ENCODE results near the gene CDKL5. TPM values are rescaled to one million over a fixed set of nuclear protein-coding genes. Genes with fewer than 3 reads are reported as not detected.

Gene CDKL5
- total RNA-seq, 1 donor from 2014 or later: 5.6 TPM

- DNase-seq (ENCODE audit: low read depth in 2 of 2): no peak
Observed at GRCh38 chrX:18643853-18644252, 218.4 kb downstream of the CDKL5 start.

- DNase-seq (ENCODE audit: low read depth in 2 of 2): no peak
Observed at GRCh38 chrX:18647621-18648020, 222.2 kb downstream of the CDKL5 start.

GRCh38 chrX:18649498-18649951, 224.1 kb downstream of the CDKL5 start:
- no peak for DNase-seq (ENCODE audit: low read depth in 2 of 2)

GRCh38 chrX:18650662-18651061, 225.3 kb downstream of the CDKL5 start:
- DNase-seq (ENCODE audit: low read depth in 2 of 2): no peak

GRCh38 chrX:18652636-18653035, 227.2 kb downstream of the CDKL5 start:
- no peak for DNase-seq (ENCODE audit: low read depth in 2 of 2)

GRCh38 chrX:18654875-18655836, 229.7 kb downstream of the CDKL5 start:
- no peak for DNase-seq (ENCODE audit: low read depth in 2 of 2)

GRCh38 chrX:18661273-18661672, 235.9 kb downstream of the CDKL5 start:
- no peak for DNase-seq (ENCODE audit: low read depth in 2 of 2)

- no peak for DNase-seq (ENCODE audit: low read depth in 2 of 2)
Observed at GRCh38 chrX:18664947-18665346, 239.5 kb downstream of the CDKL5 start.

- DNase-seq (ENCODE audit: low read depth in 2 of 2): no peak
Observed at GRCh38 chrX:18666614-18667013, 241.2 kb downstream of the CDKL5 start.

GRCh38 chrX:18668071-18668835, 242.8 kb downstream of the CDKL5 start:
- no peak for DNase-seq (ENCODE audit: low read depth in 2 of 2)

- no peak for DNase-seq (ENCODE audit: low read depth in 2 of 2)
Observed at GRCh38 chrX:18672008-18672407, 246.6 kb downstream of the CDKL5 start, which contains the start of gene RS1. Gene RS1 (minus strand): TSS chrX:18672108. CDS start chrX:18672068, 40 bp downstream.

- no peak for DNase-seq (ENCODE audit: low read depth in 2 of 2)
Observed at GRCh38 chrX:18674417-18674787, 249.0 kb downstream of the CDKL5 start.

- DNase-seq (ENCODE audit: low read depth in 2 of 2): peak; percentile 71 to 77
Observed at GRCh38 chrX:18674788-18675735, 249.7 kb downstream of the CDKL5 start.

GRCh38 chrX:18676050-18676449, 250.6 kb downstream of the CDKL5 start:
- DNase-seq (ENCODE audit: low read depth in 2 of 2): no peak

- DNase-seq (ENCODE audit: low read depth in 2 of 2): peak; percentile 16 to 37
Observed at GRCh38 chrX:18676470-18676869, 251.1 kb downstream of the CDKL5 start.

- DNase-seq (ENCODE audit: low read depth in 2 of 2): no peak
Observed at GRCh38 chrX:18677161-18677869, 251.9 kb downstream of the CDKL5 start.

- DNase-seq (ENCODE audit: low read depth in 2 of 2): no peak
Observed at GRCh38 chrX:18681996-18682395, 256.6 kb downstream of the CDKL5 start.

GRCh38 chrX:18682979-18683387, 257.6 kb downstream of the CDKL5 start:
- no peak for DNase-seq (ENCODE audit: low read depth in 2 of 2)

- no peak for DNase-seq (ENCODE audit: low read depth in 2 of 2)
Observed at GRCh38 chrX:18687856-18688495, 262.6 kb downstream of the CDKL5 start.

- DNase-seq (ENCODE audit: low read depth in 2 of 2): no peak
Observed at GRCh38 chrX:18691431-18691830, 266.0 kb downstream of the CDKL5 start.

Measured in lung microvascular endothelial cell (primary cell).